IMR-90 (cell line): ENCODE measurements around the gene FAM83G. TPM values are rescaled to one million over a fixed set of nuclear protein-coding genes. Genes with fewer than 3 reads are reported as not detected.

Experiments
- ATAC-seq: fragments of 200-7000 bp; cut with Tn5 transposase; 2 replicates; pipeline ENCODE4 v1.9.1; 2020; ENCODE audit warnings: low read depth, mild to moderate bottlenecking, moderate library complexity
- BruUV-seq: library from RNA; stranded (reverse); fragments of 400-500 nt; replicated peaks from 2 replicates; lab custom pipeline; 2021; lab: Mats Ljungman, UMichigan
- CTCF ChIA-PET: fragments of 300-600 bp; formaldehyde crosslinking; extraction: SDS; loops from one replicate; lab custom pipeline; 2021; ENCODE audit warnings: antibody characterized with exemption; lab: Yijun Ruan, JAX
- POLR2A ChIA-PET: fragments of 300-600 bp; sonication (Branson Sonifier 250); formaldehyde crosslinking; loops from one replicate; lab custom pipeline; 2022; ENCODE audit warnings: antibody characterized with exemption; ENCODE audit not compliant: unreplicated experiment; lab: Charles Lee
- DNase-seq: peaks from one replicate; pipeline ENCODE4 v3.0.0; 2013
- H2AFZ ChIP-seq: replicated peaks from 2 replicates; pipeline ENCODE3; 2013; ENCODE audit warnings: low read length, mild to moderate bottlenecking; ENCODE audit not compliant: poor library complexity
- H2AK5ac ChIP-seq: 2 replicates; pipeline ENCODE4 v1.6.1; 2013; ENCODE audit warnings: low read depth, low read length, inconsistent platforms
- H2AK9ac ChIP-seq: replicated peaks from 2 replicates; pipeline ENCODE3; 2013; ENCODE audit warnings: mild to moderate bottlenecking, low read depth, low read length, moderate library complexity; ENCODE audit not compliant: poor library complexity
- H2BK120ac ChIP-seq: 2 replicates; pipeline ENCODE4 v1.6.1; 2013; ENCODE audit warnings: low read depth, low read length, inconsistent platforms
- H2BK15ac ChIP-seq: 3 replicates; pipeline ENCODE4 v1.6.1; 2013; ENCODE audit warnings: low read depth, low read length, inconsistent platforms
- H2BK20ac ChIP-seq: 2 replicates; pipeline ENCODE4 v1.6.1; 2013; ENCODE audit warnings: low read depth, mild to moderate bottlenecking, inconsistent platforms, low read length, moderate library complexity
- H2BK5ac ChIP-seq: 2 replicates; pipeline ENCODE4 v1.6.1; 2013; ENCODE audit warnings: mild to moderate bottlenecking, low read depth, low read length, inconsistent platforms; ENCODE audit not compliant: poor library complexity, severe bottlenecking
- H3K14ac ChIP-seq: replicated peaks from 2 replicates; pipeline ENCODE4 v1.6.1; 2013; ENCODE audit warnings: low read depth, low read length, inconsistent platforms
- H3K18ac ChIP-seq: 2 replicates; pipeline ENCODE4 v1.6.1; 2013; ENCODE audit warnings: low read depth, low read length, control low read depth
- H3K23ac ChIP-seq: 2 replicates; pipeline ENCODE4 v1.6.1; 2013; ENCODE audit warnings: low read depth, low read length, inconsistent platforms
- H3K27ac ChIP-seq: 2 replicates; pipeline ENCODE4 v1.5.1; 2013; ENCODE audit warnings: mild to moderate bottlenecking, control low read depth, low read length; ENCODE audit not compliant: insufficient read depth
- H3K27me3 ChIP-seq: 2 replicates; pipeline ENCODE4 v1.6.1; 2013; ENCODE audit warnings: low read length; ENCODE audit not compliant: control insufficient read depth, insufficient read depth
- H3K36me3 ChIP-seq: 2 replicates; pipeline ENCODE4 v1.6.1; 2013; ENCODE audit warnings: low read length, mixed read lengths; ENCODE audit not compliant: control insufficient read depth, insufficient read depth
- H3K4ac ChIP-seq: 2 replicates; pipeline ENCODE4 v1.6.1; 2013; ENCODE audit warnings: low read depth, low read length, inconsistent platforms
- H3K4me1 ChIP-seq: 2 replicates; pipeline ENCODE4 v1.6.1; 2013; ENCODE audit warnings: low read length, mixed read lengths; ENCODE audit not compliant: control insufficient read depth, insufficient read depth
- H3K4me2 ChIP-seq: 2 replicates; pipeline ENCODE4 v1.6.1; 2013; ENCODE audit warnings: low read depth, mild to moderate bottlenecking, control low read depth, low read length, moderate library complexity
- H3K4me3 ChIP-seq: 2 replicates; pipeline ENCODE4 v1.5.1; 2013; ENCODE audit warnings: low read depth, mild to moderate bottlenecking, control low read depth, low read length, moderate library complexity; ENCODE audit not compliant: insufficient read depth
- H3K56ac ChIP-seq: 2 replicates; pipeline ENCODE4 v1.6.1; 2013; ENCODE audit warnings: low read length, inconsistent platforms; ENCODE audit not compliant: insufficient read depth; ENCODE audit errors: extremely low read depth
- H3K79me1 ChIP-seq, 2 experiments: 2 replicates each; pipeline ENCODE4 v1.6.1; 2013; ENCODE audit warnings: low read length in 2 of 2, inconsistent platforms in 1 of 2, low read depth in 1 of 2
- H3K9ac ChIP-seq: 2 replicates; pipeline ENCODE4 v1.6.1; 2013; ENCODE audit warnings: low read depth, low read length, control low read depth
- H3K9me1 ChIP-seq: 2 replicates; pipeline ENCODE4 v1.6.1; 2013; ENCODE audit warnings: low read length, inconsistent platforms; ENCODE audit not compliant: insufficient read depth
- H3K9me3 ChIP-seq: 2 replicates; pipeline ENCODE4 v1.6.1; 2013; ENCODE audit warnings: low read length; ENCODE audit not compliant: control insufficient read depth, insufficient read depth
- H4K20me1 ChIP-seq: 2 replicates; pipeline ENCODE4 v1.6.1; 2013; ENCODE audit warnings: low read length, inconsistent platforms; ENCODE audit not compliant: insufficient read depth
- H4K5ac ChIP-seq: 2 replicates; pipeline ENCODE4 v1.6.1; 2013; ENCODE audit warnings: mild to moderate bottlenecking, low read depth, low read length, control low read depth
- H4K8ac ChIP-seq, 2 experiments: 2 replicates each; pipeline ENCODE4 v1.6.1; 2013; ENCODE audit warnings: low read depth in 2 of 2, low read length in 2 of 2, control low read depth in 1 of 2, inconsistent platforms in 1 of 2
- H4K91ac ChIP-seq: 2 replicates; pipeline ENCODE4 v1.6.1; 2013; ENCODE audit warnings: low read depth, low read length, inconsistent platforms; ENCODE audit not compliant: insufficient read depth
- BHLHE40 ChIP-seq: fragments of 150-350 bp; IDR thresholded peaks from 2 replicates; pipeline ENCODE4 v1.6.1; 2016; ENCODE audit warnings: mild to moderate bottlenecking, low read depth, low read length
- CEBPB ChIP-seq: IDR thresholded peaks from 2 replicates; pipeline ENCODE4 v1.6.1; 2012; ENCODE audit warnings: low read depth, low read length, improper control_type of control experiment
- CHD1 ChIP-seq: IDR thresholded peaks from 2 replicates; pipeline ENCODE4 v1.6.1; 2012; ENCODE audit warnings: low read depth, low read length, improper control_type of control experiment
- CTCF ChIP-seq: conservative IDR thresholded peaks from 2 replicates; pipeline ENCODE4 v1.5.1; 2012; ENCODE audit warnings: mild to moderate bottlenecking, low read depth, low read length, improper control_type of control experiment
- ELK1 ChIP-seq: fragments of 150-350 bp; IDR thresholded peaks from 2 replicates; pipeline ENCODE4 v1.6.1; 2016; ENCODE audit warnings: low read depth, mild to moderate bottlenecking, low read length, moderate library complexity, borderline replicate concordance
- FOS ChIP-seq: fragments of 150-350 bp; IDR thresholded peaks from 2 replicates; pipeline ENCODE4 v1.6.1; 2016; ENCODE audit warnings: low read depth, low read length
- MAFK ChIP-seq: IDR thresholded peaks from 2 replicates; pipeline ENCODE4 v1.6.1; 2012; ENCODE audit warnings: low read depth, low read length, improper control_type of control experiment
- MAZ ChIP-seq: IDR thresholded peaks from 2 replicates; pipeline ENCODE4 v1.6.1; 2012; ENCODE audit warnings: low read depth, mild to moderate bottlenecking, low read length, improper control_type of control experiment, moderate library complexity, borderline replicate concordance
- NFE2L2 ChIP-seq: fragments of 150-350 bp; IDR thresholded peaks from 2 replicates; pipeline ENCODE4 v1.6.1; 2016; ENCODE audit warnings: low read depth, mild to moderate bottlenecking, low read length
- POLR2A ChIP-seq: IDR thresholded peaks from 2 replicates; pipeline ENCODE4 v1.6.1; 2012; ENCODE audit warnings: mild to moderate bottlenecking, low read depth, low read length
- RAD21 ChIP-seq: IDR thresholded peaks from 2 replicates; pipeline ENCODE4 v1.6.1; 2012; ENCODE audit warnings: low read length, improper control_type of control experiment
- RCOR1 ChIP-seq: IDR thresholded peaks from 2 replicates; pipeline ENCODE4 v1.6.1; 2012; ENCODE audit warnings: mild to moderate bottlenecking, low read length, improper control_type of control experiment; ENCODE audit not compliant: insufficient replicate concordance
- RFX5 ChIP-seq: IDR thresholded peaks from 2 replicates; pipeline ENCODE4 v1.8.0; 2012; ENCODE audit warnings: low read depth, mild to moderate bottlenecking, low read length, moderate library complexity
- SMC3 ChIP-seq: fragments of 150-350 bp; IDR thresholded peaks from 2 replicates; pipeline ENCODE4 v1.6.1; 2016; ENCODE audit warnings: low read depth, mild to moderate bottlenecking, antibody characterized with exemption, low read length, moderate library complexity
- USF2 ChIP-seq: fragments of 150-350 bp; IDR thresholded peaks from 2 replicates; pipeline ENCODE4 v1.6.1; 2017; ENCODE audit warnings: mild to moderate bottlenecking, antibody characterized with exemption, low read length, low read depth
- WGBS, 2 experiments: methylation state at CpG; one replicate each; pipeline versions ENCODE4 v1.1.5 to v1.1.7; 2013; ENCODE audit warnings: missing lambda C conversion rate in 2 of 2; ENCODE audit not compliant: insufficient read length in 1 of 2; ENCODE audit errors: extremely low coverage in 2 of 2; 5-methylcytosine and 5-hydroxymethylcytosine counted together
- dilution Hi-C: fragments of 300-500 bp; cut with HindIII; formaldehyde crosslinking; loops from one replicate; pipeline ENCODE4 v1.14.3; 2018; ENCODE audit warnings: low sequenced_read_pairs; ENCODE audit not compliant: unreplicated experiment
- in situ Hi-C: fragments of 300-500 bp; cut with MboI; formaldehyde crosslinking; loops from 3 replicates; pipeline ENCODE4 v1.14.3; 2019; ENCODE audit warnings: low sequenced_read_pairs, inconsistent platforms, mixed read lengths
- intact Hi-C: fragments of 100-400 bp; cut with micrococcal nuclease; formaldehyde crosslinking; loops from 2 replicates; pipeline ENCODE4 v1.10.0; 2022
- polyA plus RNA-seq, 3 experiments: library from polyadenylated mRNA; depleted of rRNA; stranded (reverse); fragments of >200 nt; gene quantifications; 2 replicates each; pipeline ENCODE4 v1.2.3, GENCODE V29; 2012; ENCODE audit warnings: low replicate concordance in 1 of 3
- total RNA-seq: library from RNA; depleted of rRNA; stranded (reverse); fragments of >200 nt; gene quantifications from 2 replicates; pipeline ENCODE4 v1.2.3, GENCODE V29; 2012

The FAM83G gene
- total and polyA plus RNA-seq, 2 of the 4 experiments (the other 2 are of a cell fraction): 9.5 to 12.6 TPM

- H4K5ac ChIP-seq: no peak overlapping the region
- no peak overlapping the region for H3K4ac ChIP-seq
- no peak overlapping the region for H3K56ac ChIP-seq
- no peak overlapping the region for H2BK5ac ChIP-seq
- H4K8ac ChIP-seq: no peak overlapping the region
- peaks cover 9% of the 10 kb centered on the region for H3K9me1 ChIP-seq
- ChIA-PET CTCF (no interaction called here), POLR2A (interaction anchor here (0.6 kb wide), 1 partner anchor 136 kb away, joined by 3 read pairs; no protein-coding TSS in a partner anchor)
- intact Hi-C loops: no loop called here
- H3K23ac ChIP-seq: no peak overlapping the region
- BruUV-seq: no TSS peak
- H3K4me2 ChIP-seq: no peak overlapping the region
- no peak overlapping the region for H2BK15ac ChIP-seq
- no peaks in the 10 kb centered on the region for H3K27me3 ChIP-seq
- H3K9me3 ChIP-seq: no peaks in the 10 kb centered on the region
- H3K79me1 ChIP-seq: peaks cover 12 to 34% of the 10 kb centered on the region in 2 experiments
- H3K36me3 ChIP-seq: peaks cover 12% of the 10 kb centered on the region
- H2AFZ ChIP-seq: no peak overlapping the region
- no peak overlapping the region for H3K4me3 ChIP-seq
- in situ Hi-C loops: no loop called here
- dilution Hi-C loops: no loop called here
- H3K18ac ChIP-seq: no peak overlapping the region
- H2BK20ac ChIP-seq: no peak overlapping the region
- no peak overlapping the region for H2BK120ac ChIP-seq
- peaks cover 8% of the 10 kb centered on the region for H3K4me1 ChIP-seq
- WGBS, 2 experiments: no CpG with 5 or more reads among the region's 2 CpGs
- TF ChIP-seq ELK1 (no peak), USF2 (no peak), BHLHE40 (no peak), SMC3 (no peak), MAZ (no peak), CEBPB (no peak), RFX5 (no peak), CTCF (no peak), CHD1 (no peak), RCOR1 (no peak), NFE2L2 (no peak), RAD21 (no peak), MAFK (no peak), POLR2A (no peak), FOS (no peak)
- no peak overlapping the region for H2AK9ac ChIP-seq
- no peak overlapping the region for H3K27ac ChIP-seq
- peaks cover 7% of the 10 kb centered on the region; the same call in 1 of the 2 replicates for H4K20me1 ChIP-seq
- no peak overlapping the region for H2AK5ac ChIP-seq
- no peak for DNase-seq
- H3K9ac ChIP-seq: no peak overlapping the region
- no peak overlapping the region for H3K14ac ChIP-seq
- ATAC-seq: no peak
- H4K91ac ChIP-seq: no peak overlapping the region
These were observed 83.1 kb downstream of the FAM83G start for GRCh38 chr17:18921485-18921884.
